ENCODE results near the gene KIFC1.
A peak's percentile ranks its signal among the peaks of the same experiment; 100 is the strongest.
"Not testable (repeated sequence)": the region's sequence is repeated elsewhere in the genome, so short reads cannot be mapped to it uniquely, and the experiment has no call there.

Gene KIFC1

DNA sequence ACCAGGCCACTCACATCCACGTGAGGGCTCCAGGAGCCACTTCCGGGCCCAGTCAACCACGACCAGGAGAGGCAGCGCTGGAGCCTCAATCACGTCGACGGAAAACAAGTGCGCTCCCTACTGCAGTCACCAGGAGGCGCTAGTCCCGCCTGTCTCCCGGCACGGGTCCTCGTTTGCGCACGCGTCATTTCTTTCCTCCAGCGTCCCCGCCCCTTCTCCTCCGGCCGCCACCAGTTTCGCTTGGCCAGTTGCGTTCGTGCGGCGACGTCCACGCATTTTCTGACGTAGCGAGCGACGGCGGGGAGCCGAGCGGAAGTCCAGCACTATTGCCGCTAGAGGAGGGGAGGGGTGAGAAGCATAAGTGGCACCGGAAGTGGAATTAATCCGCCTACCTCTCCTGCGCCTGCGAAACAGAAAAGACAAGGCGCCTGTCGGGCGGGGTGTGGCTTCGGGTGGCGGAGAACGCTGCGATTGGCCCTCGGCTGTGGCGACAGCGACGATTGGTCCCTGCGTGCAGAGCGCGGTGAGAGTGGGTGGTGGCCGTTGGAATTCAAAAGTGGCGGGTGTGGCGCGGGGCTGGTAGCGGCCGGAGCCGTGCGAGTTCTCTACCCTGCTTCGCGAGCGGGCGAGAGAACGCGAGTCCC, at the start of gene KIFC1:
KIFC1 (plus strand) TSS at position 546 of the 644 bp plus-strand sequence. CDS start 163 bp downstream, outside the sequence.
- peaks cover 44% of the 10 kb centered on the region for H3K4me1 Mint-ChIP-seq

DNA sequence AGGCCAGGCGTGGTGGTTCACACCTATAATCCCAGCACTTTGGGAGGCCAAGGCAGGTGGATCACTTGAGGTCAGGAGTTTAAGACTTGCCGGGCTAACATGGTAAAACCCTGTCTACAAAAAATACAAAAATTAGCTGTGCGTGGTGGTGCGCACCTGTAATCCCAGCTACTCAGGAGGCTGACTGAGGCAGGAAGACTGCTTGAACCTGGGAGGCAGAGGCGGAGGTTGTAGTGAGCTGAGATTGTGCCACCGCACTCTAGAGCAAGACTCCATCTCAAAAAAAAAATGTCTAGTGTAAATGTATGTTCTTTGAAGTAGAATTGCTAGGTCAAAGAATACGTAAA, 48.0 kb upstream of the KIFC1 start:
- H3K27ac Mint-ChIP-seq: peak overlapping the region; percentile 41

More for the DNA sequence above, at the start of gene KIFC1:
- peak; percentile 94 for ATAC-seq
- peak within 1 kb of the TSS; percentile 86 for H3K4me3 Mint-ChIP-seq
- peaks cover 55% of the 10 kb centered on the region for H3K36me3 Mint-ChIP-seq
- peak; percentile 99 to 100 for DNase-seq (ENCODE audit: low spot score in 2 of 2)
- H3K9me3 Mint-ChIP-seq: no peaks in the 10 kb centered on the region
- H3K27ac Mint-ChIP-seq: peak within 1 kb of the TSS; percentile 94

GRCh38 chr6:33343953-33344611, 47.5 kb upstream of the KIFC1 start:
- no peaks in the 10 kb centered on the region for H3K36me3 Mint-ChIP-seq
- H3K4me1 Mint-ChIP-seq: peaks cover 21% of the 10 kb centered on the region
- H3K9me3 Mint-ChIP-seq: no peaks in the 10 kb centered on the region
- peak overlapping the region; percentile 64 for H3K4me3 Mint-ChIP-seq
- ATAC-seq (peak; percentile 83), DNase-seq (ENCODE audit: low spot score in 2 of 2) (no peak)
- H3K27ac Mint-ChIP-seq: peak overlapping the region; percentile 41

More for the DNA sequence above, 48.0 kb upstream of the KIFC1 start:
- Mint-ChIP-seq H3K4me3 (peak overlapping the region; percentile 64), H3K4me1 (peaks cover 21% of the 10 kb centered on the region)
- not testable (repeated sequence) for DNase-seq (ENCODE audit: low spot score in 2 of 2); H3K9me3 Mint-ChIP-seq; H3K36me3 Mint-ChIP-seq
- peak; percentile 35 for ATAC-seq

- H3K4me3 Mint-ChIP-seq: peak overlapping the region; percentile 64
- H3K9me3 Mint-ChIP-seq: no peaks in the 10 kb centered on the region
- peak; percentile 26 to 75 for DNase-seq (ENCODE audit: low spot score in 2 of 2)
- H3K36me3 Mint-ChIP-seq: no peaks in the 10 kb centered on the region
- peaks cover 21% of the 10 kb centered on the region for H3K4me1 Mint-ChIP-seq
- peak overlapping the region; percentile 58 for H3K27ac Mint-ChIP-seq
- ATAC-seq: peak; percentile 69
These were observed 46.6 kb upstream of the KIFC1 start for GRCh38 chr6:33344701-33345697.

DNA sequence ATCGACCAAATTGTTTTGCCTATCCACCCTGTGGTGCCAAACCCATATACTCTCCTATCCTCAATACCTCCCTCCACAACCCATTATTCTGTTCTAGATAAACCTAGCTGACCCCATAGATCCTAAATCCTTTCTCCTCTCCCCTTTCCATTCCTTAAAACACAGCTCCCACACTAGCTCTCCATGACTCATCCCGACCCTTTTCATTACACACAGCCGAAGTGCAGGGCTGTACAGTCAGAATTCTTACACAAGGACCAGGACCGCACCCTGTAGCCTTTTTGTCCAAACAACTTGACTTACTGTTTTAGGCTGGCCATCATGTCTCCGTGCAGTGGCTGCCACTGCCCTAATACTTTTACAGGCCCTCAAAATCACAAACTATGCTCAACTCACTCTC, 44.7 kb upstream of the KIFC1 start:
- peaks cover 21% of the 10 kb centered on the region for H3K4me1 Mint-ChIP-seq
- not testable (repeated sequence) for DNase-seq (ENCODE audit: low spot score in 2 of 2); H3K4me3 Mint-ChIP-seq; H3K9me3 Mint-ChIP-seq; H3K36me3 Mint-ChIP-seq; H3K27ac Mint-ChIP-seq; ATAC-seq

DNA sequence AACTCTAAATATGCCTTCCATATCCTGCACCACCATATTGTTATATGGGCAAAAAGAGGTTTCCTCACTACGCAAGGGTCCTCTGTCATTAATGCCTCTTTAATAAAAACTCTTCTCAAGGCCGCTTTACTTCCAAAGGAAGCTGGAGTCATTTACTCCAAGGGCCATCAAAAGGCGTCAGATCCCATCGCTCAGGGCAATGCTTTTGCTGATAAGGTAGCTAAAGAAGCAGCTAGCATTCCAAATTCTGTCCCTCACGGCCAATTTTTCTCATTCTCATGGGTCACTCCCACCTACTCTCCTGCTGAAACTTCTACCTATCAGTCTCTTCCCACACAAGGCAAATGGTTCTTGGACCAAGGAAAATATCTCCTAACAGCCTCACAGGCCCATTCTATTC, 43.8 kb upstream of the KIFC1 start:
- Mint-ChIP-seq H3K9me3 (no peaks in the 10 kb centered on the region), H3K27ac (peak overlapping the region; percentile 4), H3K4me3 (no peak overlapping the region), H3K36me3 (no peaks in the 10 kb centered on the region), H3K4me1 (peaks cover 21% of the 10 kb centered on the region)
- ATAC-seq: no peak
- DNase-seq (ENCODE audit: low spot score in 2 of 2): no peak

DNA sequence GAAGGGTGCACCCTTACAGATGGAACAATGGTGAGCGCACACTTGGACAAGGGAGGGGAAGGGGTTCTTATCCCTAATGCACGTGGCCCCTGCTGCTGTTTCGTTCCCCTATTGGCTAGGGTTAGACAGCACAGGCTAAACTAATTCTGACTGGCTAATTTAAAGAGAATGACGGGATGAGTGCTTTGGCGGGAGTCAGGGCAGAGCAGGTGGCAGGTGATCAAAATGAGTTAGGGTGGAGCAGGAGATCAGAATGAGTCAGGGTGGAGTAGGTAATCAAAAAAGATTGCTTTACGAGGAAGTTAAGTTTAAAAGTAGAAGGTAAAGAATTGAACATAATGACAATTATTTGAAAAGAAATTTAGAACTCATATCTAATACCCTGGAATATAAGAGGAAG, 35.8 kb upstream of the KIFC1 start:
- not testable (repeated sequence) for ATAC-seq; DNase-seq (ENCODE audit: low spot score in 2 of 2); H3K4me3 Mint-ChIP-seq; H3K4me1 Mint-ChIP-seq; H3K27ac Mint-ChIP-seq; H3K36me3 Mint-ChIP-seq; H3K9me3 Mint-ChIP-seq

DNA sequence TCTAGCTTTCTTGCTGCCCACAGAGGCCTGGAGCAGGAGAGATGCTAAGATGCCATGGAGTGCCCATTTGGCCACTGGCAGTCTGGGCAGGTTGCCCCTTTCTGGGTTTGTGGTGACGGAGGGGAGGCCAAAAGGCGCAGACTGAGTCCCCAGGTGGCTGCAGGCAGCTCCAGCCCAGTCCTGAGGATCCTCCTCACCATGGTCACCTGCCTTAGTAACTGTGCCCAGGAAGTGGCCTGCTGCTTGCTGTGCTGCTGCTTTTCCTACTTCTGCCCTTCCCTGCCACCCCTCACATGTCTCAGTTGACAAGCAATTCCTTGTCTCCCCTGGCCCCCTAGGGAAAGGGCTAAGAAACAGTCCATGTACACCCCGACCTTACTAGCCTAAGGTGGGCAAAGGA, 35.3 kb upstream of the KIFC1 start:
- Mint-ChIP-seq H3K4me3 (no peak overlapping the region), H3K27ac (no peak overlapping the region), H3K9me3 (no peaks in the 10 kb centered on the region), H3K4me1 (no peaks in the 10 kb centered on the region), H3K36me3 (no peaks in the 10 kb centered on the region)
- DNase-seq (ENCODE audit: low spot score in 2 of 2) (no peak), ATAC-seq (no peak)

DNA sequence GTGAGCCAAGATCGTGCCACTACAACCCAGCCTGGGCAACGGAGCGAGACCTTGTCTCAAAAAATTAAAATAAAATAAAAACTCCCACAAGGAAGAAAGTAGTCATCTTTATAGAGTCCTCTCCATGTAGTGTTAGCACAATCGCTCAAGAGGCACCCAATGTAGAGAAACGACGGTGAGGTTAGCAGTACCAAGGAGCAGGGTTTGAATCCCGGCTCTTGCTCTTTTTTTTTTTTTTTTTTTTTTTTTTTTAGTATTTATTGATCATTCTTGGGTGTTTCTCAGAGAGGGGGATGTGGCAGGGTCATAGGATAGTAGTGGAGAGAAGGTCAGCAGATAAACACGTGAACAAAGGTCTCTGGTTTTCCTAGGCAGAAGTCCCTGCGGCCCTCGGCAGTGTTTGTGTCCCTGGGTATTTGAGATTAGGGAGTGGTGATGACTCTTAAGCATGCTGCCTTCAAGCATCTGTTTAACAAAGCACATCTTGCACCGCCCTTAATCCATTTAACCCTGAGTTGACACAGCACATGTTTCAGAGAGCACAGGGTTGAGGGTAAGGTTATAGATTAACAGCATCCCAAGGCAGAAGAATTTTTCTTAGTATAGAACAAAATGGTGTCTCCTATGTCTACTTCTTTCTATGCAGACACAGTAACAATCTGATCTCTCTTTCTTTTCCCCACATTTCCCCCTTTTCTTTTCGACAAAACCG, 34.3 kb upstream of the KIFC1 start:
- DNase-seq (ENCODE audit: low spot score in 2 of 2); H3K36me3 Mint-ChIP-seq; H3K9me3 Mint-ChIP-seq; H3K4me1 Mint-ChIP-seq; H3K27ac Mint-ChIP-seq; H3K4me3 Mint-ChIP-seq; ATAC-seq: not testable (repeated sequence)

- no peaks in the 10 kb centered on the region for H3K36me3 Mint-ChIP-seq
- DNase-seq (ENCODE audit: low spot score in 2 of 2) (no peak), ATAC-seq (no peak)
- no peaks in the 10 kb centered on the region for H3K4me1 Mint-ChIP-seq
- H3K9me3 Mint-ChIP-seq: no peaks in the 10 kb centered on the region
- H3K27ac Mint-ChIP-seq: no peak overlapping the region
- H3K4me3 Mint-ChIP-seq: no peak overlapping the region
These were observed 32.3 kb upstream of the KIFC1 start for GRCh38 chr6:33359331-33359730.

DNA sequence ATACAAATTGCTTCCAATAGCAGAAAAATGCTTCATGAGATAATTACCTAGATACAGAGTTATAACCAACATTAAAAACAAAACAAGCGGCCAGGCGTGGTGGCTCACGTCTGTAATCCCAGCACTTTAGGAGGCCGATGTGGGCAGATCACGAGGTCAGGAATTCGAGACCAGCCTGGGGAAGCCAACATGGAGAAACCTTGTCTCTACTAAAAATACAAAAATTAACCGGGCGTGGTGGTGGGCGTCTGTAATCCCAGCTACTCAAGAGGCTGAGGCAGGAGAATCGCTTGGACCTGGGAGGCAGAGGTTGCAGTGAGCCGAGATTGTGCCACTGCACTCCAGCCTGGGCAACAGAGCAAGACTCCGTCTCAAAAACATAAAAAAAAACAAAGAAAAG, 28.1 kb upstream of the KIFC1 start:
- not testable (repeated sequence) for H3K4me3 Mint-ChIP-seq; ATAC-seq; H3K4me1 Mint-ChIP-seq; H3K27ac Mint-ChIP-seq; H3K36me3 Mint-ChIP-seq; DNase-seq (ENCODE audit: low spot score in 2 of 2); H3K9me3 Mint-ChIP-seq

- not testable (repeated sequence) for ATAC-seq; H3K9me3 Mint-ChIP-seq; H3K4me3 Mint-ChIP-seq; H3K4me1 Mint-ChIP-seq; H3K36me3 Mint-ChIP-seq; H3K27ac Mint-ChIP-seq; DNase-seq (ENCODE audit: low spot score in 2 of 2)
These were observed 27.0 kb upstream of the KIFC1 start for GRCh38 chr6:33364475-33365205.

- not testable (repeated sequence) for H3K36me3 Mint-ChIP-seq; H3K9me3 Mint-ChIP-seq; H3K27ac Mint-ChIP-seq; DNase-seq (ENCODE audit: low spot score in 2 of 2); H3K4me3 Mint-ChIP-seq; H3K4me1 Mint-ChIP-seq
- peak; percentile 19 for ATAC-seq
These were observed 26.2 kb upstream of the KIFC1 start for GRCh38 chr6:33365206-33365971.
